Adrenal gland (tissue), 12 donors: ENCODE results near the gene ZIC1. TPM values are rescaled to one million over a fixed set of nuclear protein-coding genes. Genes with fewer than 3 reads are reported as not detected.

Source experiments
- DNase-seq, 7 donors: peaks; one replicate each; pipeline ENCODE4 v3.0.0-alpha.2; 2019 to 2020
- H3K27ac ChIP-seq, 5 donors: fragments of 200-600 bp; sonication (generic) in 4 of 5; 1 replicate in 3 of 5; 2 replicates in 2 of 5; pipeline versions ENCODE4 v1.5.1 to v1.8.0; 2016 to 2020; ENCODE audit warnings: mild to moderate bottlenecking in 1 of 5
- H3K27me3 ChIP-seq: fragments of 200-600 bp; 2 replicates; pipeline ENCODE4 v1.8.0; 2021
- H3K36me3 ChIP-seq, 2 donors: fragments of 200-600 bp; replicated peaks in 1 of 2; 1 replicate in 1 of 2; 2 replicates in 1 of 2; pipeline versions ENCODE4 v1.5.1 to v1.8.0; 2018 to 2022
- H3K4me1 ChIP-seq, 2 donors: fragments of 200-600 bp; replicated peaks in 1 of 2; 1 replicate in 1 of 2; 2 replicates in 1 of 2; pipeline versions ENCODE4 v1.5.1 to v1.8.0; 2018 to 2021
- H3K4me3 ChIP-seq, 4 donors: fragments of 200-600 bp; sonication (generic) in 3 of 4; one replicate each; pipeline ENCODE4 v1.5.1; 2016 to 2018
- H3K9me3 ChIP-seq, 3 donors: fragments of 200-600 bp; sonication (generic) in 1 of 3; replicated peaks in 1 of 3; 1 replicate in 2 of 3; 2 replicates in 1 of 3; pipeline versions ENCODE4 v1.5.1 to v1.8.0; 2016 to 2021
- POLR2A ChIP-seq, 2 donors: fragments of 450-650 bp; IDR thresholded peaks; one replicate each; pipeline ENCODE4 v1.6.1; 2017; ENCODE audit warnings: antibody characterized with exemption in 2 of 2, mild to moderate bottlenecking in 2 of 2, moderate library complexity in 1 of 2
- WGBS, 4 donors: extraction: QIAGEN DNeasy Blood & Tissue Kit in 2 of 4; methylation state at CpG; one replicate each; pipeline versions ENCODE4 v1.1.5 to v1.1.7; 2013 to 2017; 5-methylcytosine and 5-hydroxymethylcytosine counted together
- intact Hi-C, 2 donors: fragments of 100-400 bp; cut with DNase I; formaldehyde crosslinking; loops; one replicate each; pipeline versions ENCODE4 v1.14.1 to v1.15.0; 2022 to 2023
- polyA plus RNA-seq, 3 donors: library from polyadenylated mRNA; stranded (reverse); fragments of 200-250 nt in 2 of 3; fragments of 350-450 nt in 1 of 3; fragmentation: Illumina TruSeq in 1 of 3; extraction: RNeasy Lipid Tissue Mini Kit (QIAGEN cat#74804) in 1 of 3; gene quantifications; one replicate each; pipeline ENCODE4 v1.2.3, GENCODE V29; 2013 to 2014
- total RNA-seq, 9 donors: library from RNA; depleted of rRNA in 4 of 9; stranded (reverse); fragments of >200 nt in 4 of 9; fragments of 120-200 nt in 1 of 9; fragmentation: NEBNext Ultra II Directional in 1 of 9; extraction: Animal tissue kit (Norgen Biotek cat#: 25700) in 1 of 9; gene quantifications; one replicate each; pipeline versions ENCODE4 v1.1.0 to v1.2.4, GENCODE V29; 2013 to 2023
- TF ChIP-seq, protein P1 (sequence below), 6 experiments: fragments of 450-650 bp in 4 of 6; fragments of 200-600 bp in 2 of 6; sonication (generic) in 1 of 6; IDR thresholded peaks; 1 replicate in 5 of 6; 2 replicates in 1 of 6; pipeline versions ENCODE4 v1.5.1 to v1.8.0; 2016 to 2021; ENCODE audit warnings: antibody characterized with exemption in 6 of 6, mild to moderate bottlenecking in 2 of 6, moderate library complexity in 1 of 6
- donor health status: healthy with polysubstance abuse.
- donor health status: Bipolar disorder and iron deficiency.
- donor health status: DM: yes; HTN: yes; CAD: no.
- donor health status: DM: no; HTN: no; CAD: no.
- donor health status: DM: no; HTN: no; CAD: no.
- donor health status: DM: yes; HTN: yes; CAD: no.

Gene ZIC1
- total and polyA plus RNA-seq, 12 donors = 0.08 to 0.64 (median 0.32) TPM; not detected in 9

DNA sequence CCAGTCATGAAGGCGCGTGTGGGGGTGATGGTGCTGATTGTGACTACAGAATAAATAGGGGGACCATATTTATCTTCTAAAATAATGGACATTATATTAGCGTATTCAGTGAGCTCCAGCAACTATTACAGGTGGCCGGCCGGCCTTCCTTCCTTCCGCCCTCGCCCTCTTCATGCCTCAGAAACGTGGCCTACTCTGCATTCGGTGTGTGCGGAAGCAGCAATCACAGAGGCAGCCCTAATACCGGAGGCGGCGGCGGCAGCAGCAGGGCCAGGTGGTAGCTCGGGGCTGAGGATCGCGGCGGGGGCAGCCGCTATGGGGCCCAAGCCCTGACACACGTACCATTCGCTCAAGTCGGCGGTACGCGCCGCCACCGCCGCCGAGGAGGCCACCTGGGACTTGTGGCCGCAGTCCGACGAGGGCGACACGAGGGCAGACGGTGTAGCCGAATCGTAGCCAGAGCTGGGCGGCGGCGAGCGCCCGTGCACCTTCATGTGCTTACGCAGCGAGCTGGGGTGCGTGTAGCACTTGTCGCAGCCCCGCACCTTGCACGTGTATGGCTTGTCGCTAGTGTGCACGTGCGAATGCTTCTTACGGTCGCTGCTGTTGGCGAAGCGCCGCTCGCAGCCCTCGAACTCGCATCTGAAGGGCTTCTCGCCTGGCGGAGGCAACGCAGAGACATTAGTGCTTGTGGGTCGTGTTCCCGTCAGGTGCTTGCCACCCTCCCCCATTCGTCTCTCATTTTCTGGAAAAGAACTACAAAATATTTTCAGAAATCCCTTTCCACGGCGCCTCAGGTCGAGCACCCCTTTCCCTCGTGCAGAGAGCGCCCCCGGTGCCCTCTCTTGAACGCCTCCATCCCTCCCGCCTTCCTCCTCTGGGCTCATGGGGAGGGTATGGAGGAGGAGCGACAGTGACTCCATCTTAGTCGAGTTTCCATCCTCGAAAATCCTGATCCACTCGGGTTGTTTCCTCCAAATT lies 18.3 kb upstream of the ZIC1 start:
- TF ChIP-seq, protein P1, sequence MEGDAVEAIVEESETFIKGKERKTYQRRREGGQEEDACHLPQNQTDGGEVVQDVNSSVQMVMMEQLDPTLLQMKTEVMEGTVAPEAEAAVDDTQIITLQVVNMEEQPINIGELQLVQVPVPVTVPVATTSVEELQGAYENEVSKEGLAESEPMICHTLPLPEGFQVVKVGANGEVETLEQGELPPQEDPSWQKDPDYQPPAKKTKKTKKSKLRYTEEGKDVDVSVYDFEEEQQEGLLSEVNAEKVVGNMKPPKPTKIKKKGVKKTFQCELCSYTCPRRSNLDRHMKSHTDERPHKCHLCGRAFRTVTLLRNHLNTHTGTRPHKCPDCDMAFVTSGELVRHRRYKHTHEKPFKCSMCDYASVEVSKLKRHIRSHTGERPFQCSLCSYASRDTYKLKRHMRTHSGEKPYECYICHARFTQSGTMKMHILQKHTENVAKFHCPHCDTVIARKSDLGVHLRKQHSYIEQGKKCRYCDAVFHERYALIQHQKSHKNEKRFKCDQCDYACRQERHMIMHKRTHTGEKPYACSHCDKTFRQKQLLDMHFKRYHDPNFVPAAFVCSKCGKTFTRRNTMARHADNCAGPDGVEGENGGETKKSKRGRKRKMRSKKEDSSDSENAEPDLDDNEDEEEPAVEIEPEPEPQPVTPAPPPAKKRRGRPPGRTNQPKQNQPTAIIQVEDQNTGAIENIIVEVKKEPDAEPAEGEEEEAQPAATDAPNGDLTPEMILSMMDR (IDR thresholded peaks at IDR 0.05) = no peak
- TF ChIP-seq POLR2A (IDR thresholded peaks at IDR 0.05) = no peak

DNA sequence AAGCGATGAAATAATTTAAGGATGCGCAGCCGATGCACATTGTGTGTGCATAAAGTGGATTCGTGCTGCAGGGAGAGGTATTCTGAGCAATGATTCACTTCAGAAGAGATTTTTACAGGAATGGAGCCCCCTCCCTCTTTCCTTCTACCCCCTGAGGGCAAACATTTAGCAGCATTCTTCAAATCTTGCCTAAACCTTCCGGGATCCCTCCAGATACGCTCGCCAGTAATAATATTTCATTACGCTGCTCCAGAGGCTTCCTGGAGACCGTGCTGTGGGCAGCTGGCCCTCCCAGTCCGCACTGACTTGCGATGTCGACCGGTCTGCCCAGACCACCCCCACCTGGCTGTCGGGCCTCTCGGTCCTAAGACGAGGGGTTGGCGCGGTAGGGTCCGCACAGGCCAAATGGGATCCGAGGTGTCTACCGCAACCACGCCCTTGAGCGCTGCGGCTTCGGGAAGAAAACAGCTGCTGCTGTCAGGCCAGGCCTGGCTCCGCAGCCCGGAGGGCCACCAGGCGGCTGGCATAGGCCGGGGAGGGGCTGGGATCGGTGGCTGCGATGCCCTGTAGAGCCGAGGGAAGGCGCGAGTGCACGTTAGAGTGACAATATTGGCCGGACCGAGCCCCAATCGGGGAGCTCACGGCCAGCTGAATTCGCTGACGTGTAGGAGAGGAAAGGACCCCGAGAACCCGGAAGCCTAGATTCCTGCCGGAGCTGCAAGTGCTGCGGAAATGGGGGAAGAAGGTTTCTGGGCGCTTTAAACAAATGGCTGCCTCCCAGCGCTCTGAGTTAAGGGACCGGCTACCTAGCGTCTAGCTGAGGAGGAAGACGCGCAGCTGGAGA lies 17.2 kb upstream of the ZIC1 start:
- intact Hi-C loops = no loop called here
- no peak overlapping the region for H3K27ac ChIP-seq
- 1 to 6% (median 3%) methylated on average over 22 to 51 of the region's 51 CpGs for WGBS, 4 donors
- no peaks in the 10 kb centered on the region for H3K36me3 ChIP-seq
- no peak overlapping the region for H3K4me3 ChIP-seq
- TF ChIP-seq, protein P1 (IDR thresholded peaks at IDR 0.05) = no peak
- no peak for TF ChIP-seq POLR2A (IDR thresholded peaks at IDR 0.05)
- peaks cover 0 to 7% of the 10 kb centered on the region in 2 donors for H3K4me1 ChIP-seq
- no peaks in the 10 kb centered on the region for H3K9me3 ChIP-seq
- no peak for DNase-seq
- H3K27me3 ChIP-seq = peaks cover 95% of the 10 kb centered on the region

More for the DNA sequence above, 18.3 kb upstream of the ZIC1 start:
- intact Hi-C loops = no loop called here
- Histone ChIP-seq H3K27me3 (peaks cover 92% of the 10 kb centered on the region), H3K4me1 (peaks cover 0 to 7% of the 10 kb centered on the region in 2 donors), H3K4me3 (no peak overlapping the region), H3K27ac (no peak overlapping the region), H3K9me3 (no peaks in the 10 kb centered on the region), H3K36me3 (no peaks in the 10 kb centered on the region)
- no peak for DNase-seq
- WGBS, 4 donors = 6 to 10% (median 7%) methylated on average over 22 to 77 of the region's 77 CpGs

DNA sequence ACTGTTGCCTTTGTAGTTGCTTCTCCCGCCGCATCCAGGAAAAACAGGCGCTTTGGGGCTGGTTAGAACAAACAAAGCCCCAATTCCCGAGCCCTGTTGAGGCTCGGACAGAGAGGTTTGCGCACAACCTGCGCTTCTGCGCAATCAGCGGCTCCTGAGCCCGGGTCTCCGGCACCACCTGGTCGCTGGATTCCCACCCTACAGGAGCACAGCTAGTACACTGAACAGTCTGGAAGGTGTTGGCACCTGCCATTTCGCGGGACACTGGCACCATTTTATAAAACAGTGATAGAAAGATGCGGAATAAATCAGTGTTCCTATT lies 16.6 kb upstream of the ZIC1 start:
- H3K9me3 ChIP-seq = no peaks in the 10 kb centered on the region
- DNase-seq = no peak
- TF ChIP-seq, protein P1 (IDR thresholded peaks at IDR 0.05) = no peak
- TF ChIP-seq POLR2A (IDR thresholded peaks at IDR 0.05) = no peak
- no peak overlapping the region for H3K4me3 ChIP-seq
- no peak overlapping the region for H3K27ac ChIP-seq
- H3K27me3 ChIP-seq = peaks cover 95% of the 10 kb centered on the region
- H3K36me3 ChIP-seq = no peaks in the 10 kb centered on the region
- peaks cover 0 to 7% of the 10 kb centered on the region in 2 donors for H3K4me1 ChIP-seq
- intact Hi-C loops = no loop called here
- WGBS, 4 donors = 3 to 6% (median 6%) methylated on average over 13 to 15 of the region's 15 CpGs
